Kidney (tissue), 14 donors: ENCODE measurements around the gene SLC50A1. TPM values are rescaled to one million over a fixed set of nuclear protein-coding genes. Genes with fewer than 3 reads are reported as not detected.
"Not testable (repeated sequence)": the region's sequence is repeated elsewhere in the genome, so short reads cannot be mapped to it uniquely, and the experiment has no call there.

Source experiments
- DNase-seq, 5 donors: peaks; one replicate each; pipeline ENCODE4 v3.0.0-alpha.2; 2013 to 2020
- FAIRE-seq: peaks from 2 replicates; lab custom pipeline; 2012; peaks lifted over from hg19 to GRCh38; lab: Jason Lieb, UNC
- H3K27ac ChIP-seq, 2 donors: one replicate each; pipeline ENCODE4 v1.7.0; 2013; ENCODE audit warnings: low read depth in 2 of 2, low read length in 2 of 2, inconsistent platforms in 1 of 2
- H3K27me3 ChIP-seq: one replicate; pipeline ENCODE4 v1.7.1; 2013; ENCODE audit warnings: low read length, inconsistent platforms; ENCODE audit not compliant: control insufficient read depth, insufficient read depth
- H3K36me3 ChIP-seq, 3 donors: one replicate each; pipeline versions ENCODE4 v1.7.0 to v1.7.1; 2013; ENCODE audit warnings: low read length in 3 of 3, control low read depth in 1 of 3, inconsistent platforms in 1 of 3; ENCODE audit not compliant: insufficient read depth in 3 of 3, control insufficient read depth in 2 of 3
- H3K4me1 ChIP-seq, 3 donors: one replicate each; pipeline versions ENCODE4 v1.7.0 to v1.7.1; 2013; ENCODE audit warnings: low read length in 3 of 3, inconsistent platforms in 1 of 3, low read depth in 1 of 3; ENCODE audit not compliant: control insufficient read depth in 2 of 3, insufficient read depth in 2 of 3
- H3K4me3 ChIP-seq, 3 donors: one replicate each; pipeline versions ENCODE4 v1.7.0 to v1.8.1; 2013; ENCODE audit warnings: low read length in 3 of 3, control low read depth in 1 of 3, inconsistent platforms in 1 of 3
- H3K9ac ChIP-seq, 3 donors: one replicate each; pipeline versions ENCODE4 v1.7.0 to v1.7.1; 2013; ENCODE audit warnings: low read length in 3 of 3, control low read depth in 1 of 3, inconsistent platforms in 1 of 3
- H3K9me3 ChIP-seq, 3 donors: one replicate each; pipeline versions ENCODE4 v1.7.0 to v1.7.1; 2013; ENCODE audit warnings: low read length in 3 of 3, control low read depth in 1 of 3, inconsistent platforms in 1 of 3; ENCODE audit not compliant: control insufficient read depth in 2 of 3, insufficient read depth in 1 of 3
- intact Hi-C: fragments of 100-400 bp; cut with DNase I; formaldehyde crosslinking; loops from one replicate; pipeline ENCODE4 v1.11.1; 2022
- polyA plus RNA-seq: library from polyadenylated mRNA; stranded (reverse); fragments of 350-450 nt; fragmentation: Illumina TruSeq; extraction: RNeasy Lipid Tissue Mini Kit (QIAGEN cat#74804); gene quantifications from one replicate; pipeline ENCODE4 v1.2.3, GENCODE V29; 2014; ENCODE audit warnings: low read depth, low replicate concordance; ENCODE audit not compliant: insufficient read depth
- total RNA-seq: library from RNA; stranded (reverse); fragmentation: NEBNext Ultra II Directional; extraction: Animal tissue kit (Norgen Biotek cat#: 25700); gene quantifications from one replicate; pipeline ENCODE4 v1.2.1, GENCODE V29; 2021
- TF ChIP-seq, protein P1 (sequence below): IDR thresholded peaks from 3 replicates; pipeline ENCODE4 v1.5.1; 2012; ENCODE audit warnings: mild to moderate bottlenecking, moderate library complexity, borderline replicate concordance; ENCODE audit not compliant: insufficient read depth; ENCODE audit errors: extremely low read depth
- donor health status: control.
- donor health status: control.
- donor health status: control.
- donor health status: control.
- donor health status: control.
- donor health status: DM: yes; HTN: yes; CAD: no.
- donor health status: Normal renal cell carcinoma (clear cell type).

The SLC50A1 gene
- total and polyA plus RNA-seq, 2 donors from 2014 or later, result 34.8 to 61.8 TPM

DNA sequence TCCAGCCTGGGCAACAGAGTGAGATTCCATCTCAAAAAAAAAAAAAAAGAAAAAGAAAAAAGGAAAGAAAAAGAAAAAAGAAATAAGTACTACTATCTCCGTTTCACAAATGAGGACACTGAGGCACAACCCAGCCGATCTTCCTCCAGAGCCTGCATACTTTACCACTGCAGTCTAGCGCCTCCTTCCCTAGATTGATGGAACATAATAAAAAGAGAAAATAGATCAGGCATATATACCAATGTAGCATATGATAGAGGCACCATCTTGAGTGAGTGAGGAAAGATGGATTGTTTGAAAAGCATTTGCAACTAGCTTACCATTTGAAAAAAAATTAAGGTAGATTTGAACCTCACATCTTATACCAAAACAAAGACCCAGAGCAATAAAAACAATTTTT, 9.8 kb downstream of the SLC50A1 start:
- Histone ChIP-seq H3K4me1 (no peaks in the 10 kb centered on the region), H3K4me3 (no peak overlapping the region), H3K27ac (no peak overlapping the region), H3K9me3 (no peaks in the 10 kb centered on the region), H3K36me3 (no peaks in the 10 kb centered on the region), H3K9ac (no peak overlapping the region), H3K27me3 (no peaks in the 10 kb centered on the region)
- TF ChIP-seq, protein P1, sequence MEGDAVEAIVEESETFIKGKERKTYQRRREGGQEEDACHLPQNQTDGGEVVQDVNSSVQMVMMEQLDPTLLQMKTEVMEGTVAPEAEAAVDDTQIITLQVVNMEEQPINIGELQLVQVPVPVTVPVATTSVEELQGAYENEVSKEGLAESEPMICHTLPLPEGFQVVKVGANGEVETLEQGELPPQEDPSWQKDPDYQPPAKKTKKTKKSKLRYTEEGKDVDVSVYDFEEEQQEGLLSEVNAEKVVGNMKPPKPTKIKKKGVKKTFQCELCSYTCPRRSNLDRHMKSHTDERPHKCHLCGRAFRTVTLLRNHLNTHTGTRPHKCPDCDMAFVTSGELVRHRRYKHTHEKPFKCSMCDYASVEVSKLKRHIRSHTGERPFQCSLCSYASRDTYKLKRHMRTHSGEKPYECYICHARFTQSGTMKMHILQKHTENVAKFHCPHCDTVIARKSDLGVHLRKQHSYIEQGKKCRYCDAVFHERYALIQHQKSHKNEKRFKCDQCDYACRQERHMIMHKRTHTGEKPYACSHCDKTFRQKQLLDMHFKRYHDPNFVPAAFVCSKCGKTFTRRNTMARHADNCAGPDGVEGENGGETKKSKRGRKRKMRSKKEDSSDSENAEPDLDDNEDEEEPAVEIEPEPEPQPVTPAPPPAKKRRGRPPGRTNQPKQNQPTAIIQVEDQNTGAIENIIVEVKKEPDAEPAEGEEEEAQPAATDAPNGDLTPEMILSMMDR, result no peak
- DNase-seq, result no peak
- no peak for FAIRE-seq
- intact Hi-C loops, result no loop called here

DNA sequence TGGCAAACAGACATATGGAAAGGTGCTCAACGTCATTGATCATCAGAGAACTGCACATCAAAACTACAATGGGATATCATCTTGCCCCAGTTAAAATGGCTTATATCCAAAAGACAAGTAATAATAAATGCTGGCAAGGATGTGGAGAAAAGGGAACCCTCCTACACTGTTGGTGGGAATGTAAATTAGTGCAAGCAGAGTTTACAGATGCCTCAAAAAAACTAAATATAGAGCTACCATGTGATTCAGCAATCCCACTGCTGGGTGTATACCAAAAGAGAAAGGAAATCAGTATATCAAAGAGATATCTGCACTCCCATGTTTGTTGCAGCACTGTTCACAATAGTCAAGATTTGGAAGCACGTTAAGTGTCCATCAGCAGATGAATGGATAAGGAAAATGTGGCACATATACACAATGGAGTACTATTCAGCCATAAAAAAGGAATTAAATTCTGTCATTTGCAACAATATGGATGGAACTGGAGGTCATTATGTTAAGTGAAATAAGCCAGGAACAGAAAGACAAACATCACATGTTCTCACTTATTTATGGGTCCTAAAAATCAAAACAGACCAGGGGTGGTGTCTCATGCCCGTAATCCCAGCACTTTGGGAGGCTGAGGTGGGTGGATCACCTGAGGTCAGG, 20.5 kb downstream of the SLC50A1 start:
- FAIRE-seq, H3K9me3 ChIP-seq, H3K9ac ChIP-seq, H3K27me3 ChIP-seq, DNase-seq, H3K4me1 ChIP-seq, H3K36me3 ChIP-seq, intact Hi-C loops, H3K4me3 ChIP-seq, H3K27ac ChIP-seq: not testable (repeated sequence)

DNA sequence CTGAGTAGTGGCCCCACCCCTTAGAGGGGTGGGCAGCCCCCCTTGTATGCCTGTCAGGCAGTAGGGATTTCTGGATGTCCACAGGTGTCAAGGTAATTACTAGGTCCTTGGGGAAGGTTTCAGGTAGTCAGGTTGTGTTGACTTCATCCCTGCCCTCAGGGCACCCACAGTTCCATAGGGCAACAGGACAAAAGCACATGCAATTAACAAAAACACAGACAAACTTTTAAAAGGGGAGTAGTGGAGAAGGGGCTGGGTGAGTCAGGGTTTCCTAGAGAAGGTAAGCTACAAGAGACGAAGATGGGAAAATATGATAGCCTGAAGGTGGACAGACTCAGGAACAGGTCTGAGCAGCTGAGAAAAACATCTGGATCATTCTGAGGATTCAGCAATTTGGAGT, 23.3 kb downstream of the SLC50A1 start:
- TF ChIP-seq, protein P1, result no peak
- H3K27ac ChIP-seq, result no peak overlapping the region
- peak in 1 of 5 donors; percentile 18 for DNase-seq
- no peaks in the 10 kb centered on the region for H3K36me3 ChIP-seq
- H3K4me3 ChIP-seq, result no peak overlapping the region
- no peaks in the 10 kb centered on the region for H3K9me3 ChIP-seq
- intact Hi-C loops, result no loop called here
- no peak for FAIRE-seq
- no peaks in the 10 kb centered on the region for H3K4me1 ChIP-seq
- no peaks in the 10 kb centered on the region for H3K27me3 ChIP-seq
- H3K9ac ChIP-seq, result no peak overlapping the region

DNA sequence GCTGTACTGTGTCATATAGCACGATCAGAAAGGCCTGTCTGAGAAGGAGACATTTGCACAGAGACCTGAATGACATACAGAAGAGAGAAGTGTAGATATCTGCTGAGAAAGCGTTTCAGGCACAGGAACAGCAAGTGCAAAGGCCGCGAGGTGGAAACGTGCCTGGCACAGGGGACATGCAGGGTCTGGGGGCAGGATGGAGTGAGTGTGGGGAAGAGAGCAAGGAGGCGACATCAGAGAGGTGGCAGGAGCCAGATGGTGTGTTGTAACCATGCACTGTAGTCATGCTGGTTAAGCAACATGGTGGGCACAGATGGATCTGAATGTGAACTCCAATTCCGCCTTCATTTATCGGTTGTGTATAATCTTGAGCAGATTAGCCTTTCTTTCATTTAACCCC, 24.5 kb downstream of the SLC50A1 start:
- Histone ChIP-seq H3K4me3 (no peak overlapping the region), H3K27me3 (no peaks in the 10 kb centered on the region), H3K9me3 (no peaks in the 10 kb centered on the region), H3K9ac (no peak overlapping the region), H3K27ac (no peak overlapping the region), H3K4me1 (no peaks in the 10 kb centered on the region), H3K36me3 (no peaks in the 10 kb centered on the region)
- DNase-seq, result peak in 1 of 5 donors; percentile 9
- intact Hi-C loops, result no loop called here
- TF ChIP-seq, protein P1, result no peak
- FAIRE-seq, result no peak

DNA sequence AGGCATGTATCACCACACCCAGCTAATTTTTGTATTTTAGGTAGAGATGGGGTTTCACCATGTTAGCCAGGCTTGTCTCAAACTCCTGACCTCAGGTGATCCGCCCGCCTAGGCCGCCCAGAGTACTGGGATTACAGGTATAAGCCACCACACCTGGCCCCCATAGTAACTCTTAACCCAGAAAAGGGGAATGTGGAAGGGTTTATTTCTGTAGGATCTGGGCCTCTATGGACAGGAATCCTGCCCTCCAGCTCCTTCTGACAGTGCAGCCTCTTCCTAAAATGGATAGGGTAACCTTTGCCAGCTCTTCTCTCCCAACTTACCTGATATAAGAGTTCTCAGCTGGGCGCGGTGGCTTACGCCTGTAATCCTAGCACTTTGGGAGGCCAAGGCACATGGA, 27.0 kb downstream of the SLC50A1 start:
- intact Hi-C loops, H3K27me3 ChIP-seq, H3K4me3 ChIP-seq, FAIRE-seq, H3K9me3 ChIP-seq, H3K4me1 ChIP-seq, H3K9ac ChIP-seq, H3K27ac ChIP-seq, H3K36me3 ChIP-seq: not testable (repeated sequence)
- DNase-seq, result peak in 1 of 5 donors; percentile 12

DNA sequence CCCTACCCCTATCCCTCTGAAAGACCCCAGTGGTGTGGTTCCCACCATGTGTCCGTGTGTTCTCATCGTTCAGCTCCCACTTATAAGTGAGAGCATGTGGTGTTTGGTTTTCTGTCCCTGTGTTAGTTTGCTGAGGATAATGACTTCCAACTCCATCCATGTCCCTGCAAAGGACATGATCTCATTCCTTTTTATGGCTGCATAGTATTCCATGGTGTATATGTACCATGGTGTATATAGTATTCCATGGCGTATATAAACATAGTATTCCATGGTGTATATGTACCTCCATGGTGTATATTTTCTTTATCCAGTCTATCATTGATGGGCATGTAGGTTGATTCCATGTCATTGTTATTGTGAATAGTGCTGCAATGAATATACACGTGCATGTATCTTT, 28.1 kb downstream of the SLC50A1 start:
- H3K27me3 ChIP-seq, H3K27ac ChIP-seq, intact Hi-C loops, FAIRE-seq, H3K4me1 ChIP-seq, DNase-seq, H3K4me3 ChIP-seq, H3K9ac ChIP-seq, H3K9me3 ChIP-seq, H3K36me3 ChIP-seq: not testable (repeated sequence)
